Measurements from ENCODE around the gene NALCN. TPM values are rescaled to one million over a fixed set of nuclear protein-coding genes. Genes with fewer than 3 reads are reported as not detected.

The NALCN gene
- total and polyA plus RNA-seq, 2 of the 8 experiments (the other 6 are each of a cell fraction or from before 2014, with no cell fraction given) = 0.26 to 0.54 TPM

DNA sequence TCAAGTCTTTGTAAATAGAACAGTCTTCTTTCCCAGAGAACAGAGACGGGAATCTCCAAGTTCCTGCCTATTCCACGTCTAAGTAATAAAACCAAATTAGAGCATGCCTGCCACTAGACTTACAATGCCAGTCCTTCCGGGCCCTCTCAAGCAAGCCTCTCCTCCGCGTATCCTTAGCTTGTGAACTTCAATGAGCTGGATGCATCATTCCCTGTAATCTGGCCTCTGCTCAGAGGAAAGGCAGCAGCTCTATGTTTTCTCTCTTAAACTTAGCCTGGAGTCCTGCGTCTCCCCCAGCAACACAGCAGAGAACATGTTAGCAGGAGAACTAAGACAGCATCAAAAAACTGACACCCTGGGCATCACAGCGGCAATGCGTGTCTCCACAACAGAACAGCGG, 8.2 kb downstream of the NALCN start:
- H4K91ac ChIP-seq (replicated peaks; ENCODE audit: insufficient read length, low read length) = no peak overlapping the region
- no peak overlapping the region for H4K8ac ChIP-seq (ENCODE audit: extremely low read depth, insufficient read depth, low read length)
- no peak overlapping the region for H3K18ac ChIP-seq (ENCODE audit: extremely low read depth, low read length)
- no peak overlapping the region for H2AK5ac ChIP-seq (ENCODE audit: low read depth, low read length)
- no peak overlapping the region for H2BK5ac ChIP-seq (ENCODE audit: low read depth, low read length)
- H3K9me3 ChIP-seq (ENCODE audit: insufficient read depth in 2 of 2, low read depth in 1 of 2, low read length in 1 of 2) = no peaks in the 10 kb centered on the region
- no peak overlapping the region for H2AFZ ChIP-seq (ENCODE audit: low read length)
- H2BK20ac ChIP-seq (ENCODE audit: low read length) = no peak overlapping the region
- no peak for DNase-seq (ENCODE audit: low read depth in 1 of 2, low spot score in 2 of 2)
- no peak overlapping the region for H3K4ac ChIP-seq (replicated peaks; ENCODE audit: insufficient read length, low read depth, low read length)
- no peak overlapping the region for H2BK15ac ChIP-seq (ENCODE audit: low read length)
- no peaks in the 10 kb centered on the region for H3K79me2 ChIP-seq (ENCODE audit: control insufficient read depth in 1 of 2, insufficient read depth in 2 of 2, low read length in 2 of 2)
- H3K27ac ChIP-seq (ENCODE audit: low read depth, low read length) = no peak overlapping the region
- H3K9ac ChIP-seq (replicated peaks in 1 of 4; ENCODE audit: extremely low read depth in 1 of 4, low read depth in 3 of 4, low read length in 3 of 4) = no peak overlapping the region
- no peaks in the 10 kb centered on the region for H4K20me1 ChIP-seq (replicated peaks in 1 of 2; ENCODE audit: control insufficient read depth in 1 of 2, insufficient read depth in 2 of 2, low read length in 2 of 2)
- CTCF ChIA-PET (ENCODE audit: partially characterized antibody) = no interaction called here
- no peaks in the 10 kb centered on the region for H3K23me2 ChIP-seq (ENCODE audit: low read depth, low read length)
- WGBS, 2 experiments (ENCODE audit: extremely low coverage in 1 of 2, insufficient coverage in 1 of 2, insufficient read length in 1 of 2, insufficient replicate concordance in 2 of 2, low coverage in 1 of 2, low lambda C conversion rate in 2 of 2, missing lambda C conversion rate in 1 of 2) = 86% methylated on average over 9 of the region's 9 CpGs; no CpG with 5 or more reads in 1 of the 2 experiments
- H3K36me3 ChIP-seq (ENCODE audit: control insufficient read depth in 2 of 4, insufficient read depth in 4 of 4, low read length in 3 of 4) = no peaks in the 10 kb centered on the region
- H3K56ac ChIP-seq (replicated peaks; ENCODE audit: insufficient read length, low read depth, low read length) = no peak overlapping the region
- POLR2A ChIA-PET (ENCODE audit: partially characterized antibody) = no interaction called here
- H3K4me1 ChIP-seq (replicated peaks in 1 of 4; ENCODE audit: control insufficient read depth in 3 of 4, insufficient read depth in 4 of 4, low read length in 3 of 4) = peaks cover 0 to 5% (median 1%) of the 10 kb centered on the region in 4 experiments; a peak in 2 of 7 replicates
- H3K23ac ChIP-seq (ENCODE audit: insufficient read length) = no peak overlapping the region
- no peak overlapping the region for H3K4me3 ChIP-seq (ENCODE audit: extremely low read depth in 1 of 4, insufficient read depth in 2 of 4, low read depth in 3 of 4, low read length in 4 of 4)
- H3K14ac ChIP-seq (ENCODE audit: insufficient read length) = no peak overlapping the region
- H3K27me3 ChIP-seq (replicated peaks in 1 of 4; ENCODE audit: control insufficient read depth in 3 of 4, extremely low read depth in 1 of 4, insufficient read depth in 3 of 4, low read length in 3 of 4) = no peaks in the 10 kb centered on the region
- no peak for FAIRE-seq
- H4K5ac ChIP-seq (ENCODE audit: insufficient read length, low read depth, low read length) = no peak overlapping the region
- H3K4me2 ChIP-seq (ENCODE audit: insufficient read depth in 1 of 2, low read depth in 2 of 2, low read length in 2 of 2) = no peak overlapping the region
- no peaks in the 10 kb centered on the region for H3K79me1 ChIP-seq (ENCODE audit: low read depth, low read length)
- H2BK12ac ChIP-seq (ENCODE audit: low read depth, low read length) = no peak overlapping the region
- no peak overlapping the region for H2BK120ac ChIP-seq (replicated peaks; ENCODE audit: low read depth, low read length)
- TF ChIP-seq CTBP2 (IDR thresholded peaks at IDR 0.05; ENCODE audit: borderline replicate concordance, insufficient read depth, insufficient read length, low read length) (no peak), JUN (IDR thresholded peaks at IDR 0.05; ENCODE audit: low read depth, low read length) (no peak), KDM4A (IDR thresholded peaks at IDR 0.05; ENCODE audit: low read depth, low read length, severe bottlenecking) (no peak), SAP30 (IDR thresholded peaks at IDR 0.05; ENCODE audit: insufficient read depth, insufficient replicate concordance, low read length) (no peak), NANOG (IDR thresholded peaks at IDR 0.05; ENCODE audit: insufficient read depth, low read depth, low read length, poor library complexity, severe bottlenecking) (no peak), SP2 (IDR thresholded peaks at IDR 0.05; ENCODE audit: low read length) (no peak), HDAC6 (IDR thresholded peaks at IDR 0.05; ENCODE audit: low read depth, low read length) (no peak), SP4 (IDR thresholded peaks at IDR 0.05; ENCODE audit: low read length) (no peak), RBBP5 (IDR thresholded peaks at IDR 0.05; ENCODE audit: borderline replicate concordance, low read depth, low read length) (no peak), POLR2AphosphoS5 (IDR thresholded peaks at IDR 0.05; ENCODE audit: low read depth, low read length) (no peak), HDAC2 (IDR thresholded peaks at IDR 0.05; ENCODE audit: borderline replicate concordance in 1 of 2, low read depth in 2 of 2, low read length in 2 of 2) (no peak), EP300 (IDR thresholded peaks at IDR 0.05; ENCODE audit: borderline replicate concordance in 1 of 2, low read depth in 2 of 2, low read length in 2 of 2) (no peak)
- TF ChIP-seq, protein P1, sequence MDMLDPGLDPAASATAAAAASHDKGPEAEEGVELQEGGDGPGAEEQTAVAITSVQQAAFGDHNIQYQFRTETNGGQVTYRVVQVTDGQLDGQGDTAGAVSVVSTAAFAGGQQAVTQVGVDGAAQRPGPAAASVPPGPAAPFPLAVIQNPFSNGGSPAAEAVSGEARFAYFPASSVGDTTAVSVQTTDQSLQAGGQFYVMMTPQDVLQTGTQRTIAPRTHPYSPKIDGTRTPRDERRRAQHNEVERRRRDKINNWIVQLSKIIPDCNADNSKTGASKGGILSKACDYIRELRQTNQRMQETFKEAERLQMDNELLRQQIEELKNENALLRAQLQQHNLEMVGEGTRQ (IDR thresholded peaks at IDR 0.05; ENCODE audit: low read length) = no peak

All from H1 (cell line).